Trophoblast cell (in vitro differentiated cells and primary cell): Measurements from ENCODE around the gene OR10AD1.
A peak's percentile ranks its signal among the peaks of the same experiment; 100 is the strongest.

Experiments used
- DNase-seq, 2 donors: peaks; one replicate each; pipeline ENCODE4 v3.0.0-alpha.2; 2016
- H2AFZ ChIP-seq: 2 replicates; pipeline ENCODE4 v1.6.1; 2013; ENCODE audit warnings: low read length, moderate library complexity, mild to moderate bottlenecking; ENCODE audit not compliant: insufficient read depth, poor library complexity
- H2AK5ac ChIP-seq: 2 replicates; pipeline ENCODE4 v1.6.1; 2013; ENCODE audit warnings: mild to moderate bottlenecking, low read length
- H2BK120ac ChIP-seq: 2 replicates; pipeline ENCODE4 v1.6.1; 2013; ENCODE audit warnings: low read length, mild to moderate bottlenecking, moderate library complexity; ENCODE audit not compliant: insufficient read depth, poor library complexity
- H2BK12ac ChIP-seq: 2 replicates; pipeline ENCODE4 v1.6.1; 2013; ENCODE audit warnings: mild to moderate bottlenecking, low read length, moderate library complexity
- H2BK5ac ChIP-seq: 2 replicates; pipeline ENCODE4 v1.6.1; 2013; ENCODE audit warnings: low read length, low read depth, moderate library complexity, mild to moderate bottlenecking; ENCODE audit not compliant: poor library complexity
- H3K14ac ChIP-seq: 2 replicates; pipeline ENCODE4 v1.6.1; 2013; ENCODE audit warnings: mild to moderate bottlenecking, low read length
- H3K18ac ChIP-seq: 2 replicates; pipeline ENCODE4 v1.6.1; 2013; ENCODE audit warnings: mild to moderate bottlenecking, low read length
- H3K23ac ChIP-seq: 2 replicates; pipeline ENCODE4 v1.6.1; 2013; ENCODE audit warnings: low read length
- H3K27ac ChIP-seq: 2 replicates; pipeline ENCODE4 v1.5.1; 2013; ENCODE audit warnings: low read depth, mild to moderate bottlenecking, inconsistent platforms, low read length, moderate library complexity
- H3K27me3 ChIP-seq: 2 replicates; pipeline ENCODE4 v1.6.1; 2013; ENCODE audit warnings: inconsistent platforms, mild to moderate bottlenecking, low read length, moderate library complexity; ENCODE audit not compliant: insufficient read depth
- H3K36me3 ChIP-seq, 2 experiments: 1 replicate in 1 of 2; 2 replicates in 1 of 2; pipeline ENCODE4 v1.6.1; 2013; ENCODE audit warnings: low read length in 2 of 2, mild to moderate bottlenecking in 2 of 2, moderate library complexity in 1 of 2; ENCODE audit not compliant: insufficient read depth in 2 of 2, control insufficient read depth in 1 of 2
- H3K4ac ChIP-seq: 2 replicates; pipeline ENCODE4 v1.6.1; 2013; ENCODE audit warnings: low read depth, mild to moderate bottlenecking, low read length, moderate library complexity
- H3K4me1 ChIP-seq, 2 experiments: 1 replicate in 1 of 2; 2 replicates in 1 of 2; pipeline ENCODE4 v1.6.1; 2013; ENCODE audit warnings: low read length in 2 of 2, mild to moderate bottlenecking in 2 of 2, moderate library complexity in 1 of 2; ENCODE audit not compliant: insufficient read depth in 2 of 2, control insufficient read depth in 1 of 2
- H3K4me2 ChIP-seq: 2 replicates; pipeline ENCODE4 v1.6.1; 2013; ENCODE audit warnings: inconsistent platforms, mild to moderate bottlenecking, low read length, moderate library complexity
- H3K4me3 ChIP-seq: 2 replicates; pipeline ENCODE4 v1.5.1; 2013; ENCODE audit warnings: mild to moderate bottlenecking, low read depth, low read length, inconsistent platforms
- H3K79me1 ChIP-seq: one replicate; pipeline ENCODE4 v1.6.1; 2013; ENCODE audit warnings: low read length
- H3K79me2 ChIP-seq: 2 replicates; pipeline ENCODE4 v1.6.1; 2013; ENCODE audit warnings: low read length, mild to moderate bottlenecking; ENCODE audit not compliant: control insufficient read depth, insufficient read depth, poor library complexity
- H3K9ac ChIP-seq: 2 replicates; pipeline ENCODE4 v1.6.1; 2013; ENCODE audit warnings: mild to moderate bottlenecking, low read length
- H3K9me3 ChIP-seq: 2 replicates; pipeline ENCODE4 v1.6.1; 2013; ENCODE audit warnings: low read depth, mild to moderate bottlenecking, control low read depth, inconsistent platforms, low read length; ENCODE audit not compliant: insufficient read depth
- H4K12ac ChIP-seq: 2 replicates; pipeline ENCODE4 v1.6.1; 2013; ENCODE audit warnings: low read depth, mild to moderate bottlenecking, low read length, moderate library complexity
- H4K8ac ChIP-seq: 2 replicates; pipeline ENCODE4 v1.6.1; 2013; ENCODE audit warnings: low read depth, mild to moderate bottlenecking, low read length, moderate library complexity
- H4K91ac ChIP-seq: one replicate; pipeline ENCODE4 v1.6.1; 2013; ENCODE audit warnings: low read depth, mild to moderate bottlenecking, low read length, moderate library complexity
- WGBS: extraction: QIAGEN DNeasy Blood & Tissue Kit; methylation state at CpG from one replicate; pipeline ENCODE4 v1.1.7; 2013; ENCODE audit warnings: missing lambda C conversion rate; ENCODE audit not compliant: insufficient read length, insufficient coverage; ENCODE audit errors: extremely low coverage; 5-methylcytosine and 5-hydroxymethylcytosine counted together

The OR10AD1 gene

DNA sequence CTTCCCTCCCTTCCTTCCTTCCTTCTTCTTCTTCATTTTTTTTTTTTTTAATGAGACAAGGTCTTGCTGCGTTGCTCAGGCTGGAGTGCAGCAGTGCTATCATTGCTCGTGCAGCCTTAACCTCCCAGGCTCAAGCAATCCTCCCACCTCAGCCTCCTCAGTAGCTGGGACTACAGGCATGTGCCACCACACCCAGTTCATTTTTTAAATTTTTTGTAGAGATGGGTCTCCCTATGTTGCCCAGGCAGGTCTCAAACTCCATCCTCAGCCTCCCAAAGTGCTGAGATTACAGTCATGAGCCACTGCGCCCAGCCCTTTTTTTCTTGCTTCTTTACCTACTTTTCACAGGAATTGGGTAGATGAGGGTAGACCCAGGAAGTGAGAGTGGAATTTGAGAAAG, 1.6 kb downstream of the OR10AD1 start:
- H3K18ac ChIP-seq: no peak overlapping the region
- no peak overlapping the region for H4K12ac ChIP-seq
- H3K4me3 ChIP-seq: no peak overlapping the region
- peaks cover 0 to 5% of the 10 kb centered on the region in 2 experiments for H3K36me3 ChIP-seq
- no peak overlapping the region for H2BK12ac ChIP-seq
- H4K91ac ChIP-seq: no peak overlapping the region
- no peak overlapping the region for H3K14ac ChIP-seq
- H4K8ac ChIP-seq: no peak overlapping the region
- H3K23ac ChIP-seq: no peak overlapping the region
- no peak overlapping the region for H2BK120ac ChIP-seq
- H2AFZ ChIP-seq: no peak overlapping the region
- no peak overlapping the region for H2AK5ac ChIP-seq
- no peak overlapping the region for H3K9ac ChIP-seq
- H3K27ac ChIP-seq: no peak overlapping the region
- no peaks in the 10 kb centered on the region for H3K27me3 ChIP-seq
- no peak overlapping the region for H3K4ac ChIP-seq
- H3K79me1 ChIP-seq: peaks cover 10% of the 10 kb centered on the region
- DNase-seq: no peak
- peaks cover 3% of the 10 kb centered on the region for H3K9me3 ChIP-seq
- no peak overlapping the region for H3K4me2 ChIP-seq
- WGBS: no CpG with 5 or more reads among the region's 3 CpGs
- peaks cover 0 to 3% of the 10 kb centered on the region in 2 experiments for H3K4me1 ChIP-seq
- peaks cover 3% of the 10 kb centered on the region for H3K79me2 ChIP-seq
- no peak overlapping the region for H2BK5ac ChIP-seq

DNA sequence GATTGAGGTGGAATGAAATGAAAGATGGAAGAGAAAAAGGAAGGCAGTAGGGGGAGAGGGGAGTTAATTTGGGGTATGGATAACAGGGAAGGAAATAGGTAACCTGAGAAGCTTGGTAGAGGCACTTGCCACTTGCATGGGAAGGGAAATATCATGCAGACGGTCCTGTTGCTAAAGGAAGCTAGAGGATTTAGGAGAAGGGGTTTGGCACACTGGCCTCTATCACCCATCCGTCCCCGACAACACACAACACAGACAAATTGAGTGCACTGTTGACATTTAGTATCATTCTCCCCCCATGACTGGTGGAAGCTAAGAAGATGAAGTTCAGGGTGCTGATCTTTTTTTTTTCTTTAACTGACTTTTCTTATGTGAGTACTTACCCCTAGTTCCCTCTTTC, 2.0 kb downstream of the OR10AD1 start:
- Histone ChIP-seq H3K4me2 (no peak overlapping the region), H3K14ac (no peak overlapping the region), H2BK12ac (no peak overlapping the region), H3K4me1 (peaks cover 0 to 3% of the 10 kb centered on the region in 2 experiments), H4K8ac (no peak overlapping the region), H3K27ac (no peak overlapping the region), H2BK120ac (no peak overlapping the region), H3K9me3 (peaks cover 3% of the 10 kb centered on the region), H2AK5ac (no peak overlapping the region), H3K23ac (no peak overlapping the region), H4K91ac (no peak overlapping the region), H3K9ac (no peak overlapping the region), H2BK5ac (no peak overlapping the region), H3K79me2 (peaks cover 3% of the 10 kb centered on the region), H3K36me3 (peaks cover 0 to 5% of the 10 kb centered on the region in 2 experiments), H2AFZ (no peak overlapping the region), H3K79me1 (peaks cover 10% of the 10 kb centered on the region), H4K12ac (no peak overlapping the region), H3K27me3 (no peaks in the 10 kb centered on the region), H3K18ac (no peak overlapping the region), H3K4ac (no peak overlapping the region), H3K4me3 (no peak overlapping the region)
- no CpG with 5 or more reads among the region's 3 CpGs for WGBS
- no peak for DNase-seq

DNA sequence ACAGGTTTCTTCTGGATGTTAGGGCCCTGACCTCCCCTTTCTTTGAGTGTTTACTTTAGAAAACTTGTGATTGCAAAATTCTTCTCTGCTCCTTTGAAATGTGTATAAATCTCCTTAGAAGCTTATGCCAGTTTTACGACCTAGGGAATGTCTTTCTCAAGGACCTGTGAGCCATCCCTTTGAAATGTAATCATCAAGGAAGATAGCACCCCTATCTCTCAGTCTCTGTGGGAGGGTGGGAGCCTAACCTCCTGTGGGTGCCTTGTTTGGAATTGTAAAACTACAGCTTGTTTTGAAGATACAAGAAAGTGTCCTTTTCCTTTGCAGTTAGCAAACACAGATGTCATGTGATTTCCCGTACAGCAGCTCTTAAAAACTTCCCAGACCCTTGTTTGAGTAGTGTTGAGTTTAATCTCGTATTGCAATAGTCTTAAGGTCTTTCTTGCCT, 3.3 kb downstream of the OR10AD1 start:
- no peak overlapping the region for H2BK12ac ChIP-seq
- no peak overlapping the region for H2BK5ac ChIP-seq
- H3K4me2 ChIP-seq: no peak overlapping the region
- H3K27me3 ChIP-seq: no peaks in the 10 kb centered on the region
- H2AFZ ChIP-seq: no peak overlapping the region
- H4K12ac ChIP-seq: no peak overlapping the region
- no peak overlapping the region for H3K27ac ChIP-seq
- H3K23ac ChIP-seq: no peak overlapping the region
- DNase-seq: no peak
- H3K9me3 ChIP-seq: peaks cover 3% of the 10 kb centered on the region
- H4K91ac ChIP-seq: no peak overlapping the region
- no peak overlapping the region for H2BK120ac ChIP-seq
- peaks cover 3% of the 10 kb centered on the region for H3K79me2 ChIP-seq
- H2AK5ac ChIP-seq: no peak overlapping the region
- peaks cover 0 to 5% of the 10 kb centered on the region in 2 experiments for H3K36me3 ChIP-seq
- H3K14ac ChIP-seq: no peak overlapping the region
- no peak overlapping the region for H3K4me3 ChIP-seq
- H4K8ac ChIP-seq: no peak overlapping the region
- H3K4me1 ChIP-seq: peaks cover 0 to 3% of the 10 kb centered on the region in 2 experiments
- H3K4ac ChIP-seq: no peak overlapping the region
- H3K18ac ChIP-seq: no peak overlapping the region
- H3K9ac ChIP-seq: no peak overlapping the region
- WGBS: no CpG with 5 or more reads among the region's 3 CpGs
- H3K79me1 ChIP-seq: peaks cover 10% of the 10 kb centered on the region

DNA sequence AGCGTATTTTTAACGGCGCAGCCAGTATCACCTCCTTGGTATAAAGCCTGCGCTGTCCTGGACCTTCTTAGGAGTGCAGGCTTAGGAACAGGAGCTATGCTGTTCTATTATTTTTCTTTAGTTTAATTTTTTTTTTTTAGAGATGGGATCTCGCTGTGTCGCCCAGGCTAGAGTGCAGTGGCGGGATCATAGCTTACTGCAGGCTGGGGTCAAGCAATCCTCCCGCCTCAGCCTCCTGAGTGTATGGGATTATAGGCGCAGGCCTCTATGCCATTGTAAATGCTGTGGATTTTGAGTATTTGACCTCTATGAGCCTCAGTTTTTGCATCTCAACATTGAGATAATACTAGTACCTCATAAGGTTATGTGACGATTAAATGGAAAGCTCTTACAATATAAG, 4.1 kb downstream of the OR10AD1 start:
- no peak overlapping the region for H3K23ac ChIP-seq
- no CpG with 5 or more reads among the region's 10 CpGs for WGBS
- peak overlapping the region; percentile 20 for H4K12ac ChIP-seq
- H3K27ac ChIP-seq: no peak overlapping the region
- peaks cover 10% of the 10 kb centered on the region for H3K79me1 ChIP-seq
- peak overlapping the region; percentile 90 for H3K4me2 ChIP-seq
- peak overlapping the region; percentile 57 for H2BK120ac ChIP-seq
- H2AFZ ChIP-seq: no peak overlapping the region
- no peak overlapping the region for H3K4me3 ChIP-seq
- no peak overlapping the region for H2BK12ac ChIP-seq
- no peak overlapping the region for H3K14ac ChIP-seq
- H3K4ac ChIP-seq: no peak overlapping the region
- peaks cover 3% of the 10 kb centered on the region for H3K9me3 ChIP-seq
- no peak overlapping the region for H2BK5ac ChIP-seq
- H3K9ac ChIP-seq: no peak overlapping the region
- no peak overlapping the region for H3K18ac ChIP-seq
- H3K36me3 ChIP-seq: peaks cover 0 to 5% of the 10 kb centered on the region in 2 experiments
- H2AK5ac ChIP-seq: no peak overlapping the region
- DNase-seq: no peak
- H3K79me2 ChIP-seq: peaks cover 3% of the 10 kb centered on the region
- peak overlapping the region; percentile 87 for H4K91ac ChIP-seq
- peaks cover 0 to 3% of the 10 kb centered on the region in 2 experiments for H3K4me1 ChIP-seq
- H3K27me3 ChIP-seq: no peaks in the 10 kb centered on the region
- H4K8ac ChIP-seq: peak overlapping the region; percentile 70
